CD14-positive monocyte (primary cell): ENCODE measurements around the gene OR7D4. TPM values are rescaled to one million over a fixed set of nuclear protein-coding genes. Genes with fewer than 3 reads are reported as not detected.

Source experiments
- DNase-seq, 3 donors: peaks; one replicate each; pipeline ENCODE4 v3.0.0-alpha.2; 2011 to 2022
- H2AFZ ChIP-seq: 2 replicates; pipeline ENCODE4 v1.6.0; 2012; ENCODE audit warnings: mild to moderate bottlenecking, low read depth, low read length, inconsistent platforms; ENCODE audit not compliant: insufficient read depth, poor library complexity, severe bottlenecking
- H3K27ac ChIP-seq, 2 donors: 1 replicate in 1 of 2; 2 replicates in 1 of 2; pipeline ENCODE4 v1.5.1; 2012 to 2013; ENCODE audit warnings: low read length in 2 of 2, control low read depth in 1 of 2, inconsistent platforms in 1 of 2, low read depth in 1 of 2, mild to moderate bottlenecking in 1 of 2
- H3K27me3 ChIP-seq, 2 donors: one replicate each; pipeline versions ENCODE4 v1.6.0 to v1.6.1; 2011 to 2013; ENCODE audit warnings: low read length in 2 of 2; ENCODE audit not compliant: control insufficient read depth in 2 of 2, insufficient read depth in 2 of 2
- H3K36me3 ChIP-seq, 2 donors: replicated peaks in 1 of 2; 1 replicate in 1 of 2; 2 replicates in 1 of 2; pipeline versions ENCODE4 v1.5.1 to v1.6.1; 2012 to 2013; ENCODE audit warnings: low read length in 2 of 2, control low read depth in 1 of 2, inconsistent platforms in 1 of 2, mild to moderate bottlenecking in 1 of 2; ENCODE audit not compliant: insufficient read depth in 2 of 2, control insufficient read depth in 1 of 2
- H3K4me1 ChIP-seq, 2 donors: 1 replicate in 1 of 2; 2 replicates in 1 of 2; pipeline versions ENCODE4 v1.5.1 to v1.6.1; 2012 to 2013; ENCODE audit warnings: low read length in 2 of 2, control low read depth in 1 of 2, inconsistent platforms in 1 of 2, mild to moderate bottlenecking in 1 of 2, moderate library complexity in 1 of 2; ENCODE audit not compliant: insufficient read depth in 2 of 2, control insufficient read depth in 1 of 2
- H3K4me2 ChIP-seq: replicated peaks from 2 replicates; pipeline ENCODE3; 2012; ENCODE audit warnings: low read length, moderate library complexity, mild to moderate bottlenecking; ENCODE audit not compliant: poor library complexity, severe bottlenecking; ENCODE audit errors: extremely low read depth
- H3K4me3 ChIP-seq, 3 experiments: fragments of 200-600 bp in 1 of 3; sonication (generic) in 1 of 3; replicated peaks in 1 of 3; 1 replicate in 2 of 3; 2 replicates in 1 of 3; pipeline ENCODE4 v1.5.1; 2011 to 2013; ENCODE audit warnings: low read length in 3 of 3, mild to moderate bottlenecking in 3 of 3, control low read depth in 2 of 3, low read depth in 2 of 3, inconsistent platforms in 1 of 3, moderate library complexity in 1 of 3
- H3K79me2 ChIP-seq: 2 replicates; pipeline ENCODE4 v1.6.0; 2012; ENCODE audit warnings: mild to moderate bottlenecking, control low read depth, inconsistent platforms, low read length, moderate library complexity; ENCODE audit not compliant: insufficient read depth
- H3K9ac ChIP-seq: 2 replicates; pipeline ENCODE4 v1.6.0; 2017; ENCODE audit warnings: low read length, mild to moderate bottlenecking; ENCODE audit not compliant: insufficient read depth, poor library complexity, severe bottlenecking
- H3K9me3 ChIP-seq, 2 donors: replicated peaks in 1 of 2; 1 replicate in 1 of 2; 2 replicates in 1 of 2; pipeline versions ENCODE4 v1.5.1 to v1.6.1; 2012 to 2013; ENCODE audit warnings: low read length in 2 of 2, control low read depth in 1 of 2; ENCODE audit not compliant: control insufficient read depth in 1 of 2, insufficient read depth in 1 of 2
- H4K20me1 ChIP-seq: 2 replicates; pipeline ENCODE4 v1.6.0; 2012; ENCODE audit warnings: mild to moderate bottlenecking, low read length, control low read depth, moderate library complexity; ENCODE audit not compliant: insufficient read depth
- H3K27ac Mint-ChIP-seq, 7 donors: one replicate each; pipeline ENCODE4 v1.8.0; 2020; ENCODE audit warnings: mild to moderate bottlenecking in 7 of 7, mixed read lengths in 7 of 7, moderate library complexity in 6 of 7, inconsistent platforms in 2 of 7
- H3K27me3 Mint-ChIP-seq, 3 donors: one replicate each; pipeline ENCODE4 v1.8.0; 2021 to 2022; ENCODE audit warnings: low read depth in 3 of 3, mild to moderate bottlenecking in 3 of 3, mixed read lengths in 3 of 3, moderate library complexity in 3 of 3, inconsistent platforms in 1 of 3
- H3K36me3 Mint-ChIP-seq, 2 donors: one replicate each; pipeline ENCODE4 v1.8.0; 2020; ENCODE audit warnings: mixed read lengths in 2 of 2, inconsistent platforms in 1 of 2, mild to moderate bottlenecking in 1 of 2
- H3K4me1 Mint-ChIP-seq: one replicate; pipeline ENCODE4 v1.8.0; 2020; ENCODE audit warnings: mild to moderate bottlenecking, mixed read lengths
- H3K4me3 Mint-ChIP-seq, 2 donors: one replicate each; pipeline ENCODE4 v1.8.0; 2020; ENCODE audit warnings: mild to moderate bottlenecking in 2 of 2, mixed read lengths in 2 of 2, moderate library complexity in 1 of 2
- H3K9me3 Mint-ChIP-seq, 7 donors: one replicate each; pipeline ENCODE4 v1.8.0; 2020 to 2022; ENCODE audit warnings: mixed read lengths in 7 of 7, mild to moderate bottlenecking in 6 of 7, moderate library complexity in 6 of 7, inconsistent platforms in 2 of 7
- CTCF ChIP-seq: fragments of 200-600 bp; IDR thresholded peaks from one replicate; pipeline ENCODE4 v1.8.0; 2022; ENCODE audit warnings: antibody characterized with exemption, mild to moderate bottlenecking
- WGBS: methylation state at CpG from one replicate; pipeline ENCODE4 v1.1.5; 2013; ENCODE audit warnings: missing lambda C conversion rate; ENCODE audit not compliant: insufficient coverage; 5-methylcytosine and 5-hydroxymethylcytosine counted together
- intact Hi-C, 2 donors: fragments of 100-400 bp; cut with micrococcal nuclease; formaldehyde crosslinking; loops; one replicate each; pipeline versions ENCODE4 v1.15.0 to v1.15.1; 2023
- polyA plus RNA-seq, 3 donors: library from polyadenylated mRNA; depleted of rRNA in 1 of 3; unstranded in 2 of 3; stranded (reverse) in 1 of 3; fragments of 300-500 nt in 2 of 3; fragments of >200 nt in 1 of 3; fragmentation: Illumina TruSeq in 2 of 3; gene quantifications; 1 replicate in 2 of 3; 2 replicates in 1 of 3; pipeline ENCODE4 v1.2.3, GENCODE V29; 2012 to 2021

OR7D4 gene
- polyA plus RNA-seq, 3 donors, result not detected

GRCh38 chr19:9161427-9161826 is 58.0 kb downstream of the OR7D4 start:
- Histone ChIP-seq H3K4me3 (peak overlapping the region in 1 of 3 experiments; percentile 40), H3K27me3 (no peaks in the 10 kb centered on the region), H2AFZ (no peak overlapping the region), H3K27ac (no peak overlapping the region), H3K79me2 (peaks cover 10% of the 10 kb centered on the region), H3K36me3 (peaks cover 60 to 76% of the 10 kb centered on the region in 2 donors), H3K4me1 (peaks cover under 1 to 2% of the 10 kb centered on the region in 2 donors), H4K20me1 (no peaks in the 10 kb centered on the region), H3K9me3 (peaks cover 65 to 68% of the 10 kb centered on the region in 2 donors), H3K4me2 (no peak overlapping the region), H3K9ac (no peak overlapping the region)
- Mint-ChIP-seq H3K4me1 (no peaks in the 10 kb centered on the region), H3K4me3 (no peak overlapping the region), H3K27me3 (no peaks in the 10 kb centered on the region), H3K9me3 (peaks cover 45 to 70% (median 59%) of the 10 kb centered on the region in 7 donors), H3K36me3 (peaks cover 95 to 96% of the 10 kb centered on the region in 2 donors), H3K27ac (no peak overlapping the region)
- DNase-seq, result no peak
- WGBS, result 100% methylated on average over 12 of the region's 12 CpGs
- intact Hi-C loops, result no loop called here
- no peak for TF ChIP-seq CTCF

Other genes with a start within 250 kb of the OR7D4 start
- not detected for gene MUC16, start 209.2 kb downstream of the OR7D4 start, polyA plus RNA-seq
- gene OR1M1, start 132.5 kb downstream of the OR7D4 start, polyA plus RNA-seq, result not detected
- gene OR7G2, start 112.1 kb downstream of the OR7D4 start, polyA plus RNA-seq, result not detected
- not detected for gene OR7G1, start 103.8 kb downstream of the OR7D4 start, polyA plus RNA-seq
- not detected for gene OR7G3, start 92.6 kb downstream of the OR7D4 start, polyA plus RNA-seq
- gene ZNF317, start 79.2 kb downstream of the OR7D4 start, polyA plus RNA-seq, result 10 to 100 TPM; 17.3 to 25.5 (median 20.7) TPM
- under 1 TPM in 1 of 3 donors, not detected in 2; 0.05 TPM for gene OR7D2, start 40.6 kb downstream of the OR7D4 start, polyA plus RNA-seq
- gene OR7E24, start 31.3 kb upstream of the OR7D4 start, polyA plus RNA-seq, result not detected
- gene ZNF699, start 90.2 kb upstream of the OR7D4 start, polyA plus RNA-seq, result 10 to 100 TPM in 1 of 3 donors, 1 to 10 TPM in 2; 3.4 to 18.5 (median 5.6) TPM
- 10 to 100 TPM in 1 of 3 donors, 1 to 10 TPM in 2; 9.0 to 16.0 (median 9.1) TPM for gene ZNF559, start 104.6 kb upstream of the OR7D4 start, polyA plus RNA-seq
- gene ZNF177, start 143.4 kb upstream of the OR7D4 start, polyA plus RNA-seq, result under 1 TPM in 2 of 3 donors, not detected in 1; 0.22 to 0.51 TPM
- 10 to 100 TPM in 1 of 3 donors, 1 to 10 TPM in 2; 5.1 to 33.3 (median 8.5) TPM for gene ZNF266, start 216.0 kb upstream of the OR7D4 start, polyA plus RNA-seq